ENCODE data around the gene MYL1.

- no peak for TF ChIP-seq EZH2 (IDR thresholded peaks at IDR 0.05; ENCODE audit: low read length)
- no peak for TF ChIP-seq CTCF (optimal IDR thresholded peaks at IDR 0.05 in 1 of 3, IDR thresholded peaks at IDR 0.05 in 1 of 3, conservative IDR thresholded peaks at IDR 0.05 in 1 of 3; ENCODE audit: extremely low read depth in 1 of 3, insufficient read depth in 2 of 3, low read length in 3 of 3)
These were observed 45.4 kb upstream of the MYL1 start for GRCh38 chr2:210360412-210360811.

All from keratinocyte (primary cell).